Measurements from ENCODE around the gene ZBED3. TPM values are rescaled to one million over a fixed set of nuclear protein-coding genes. Genes with fewer than 3 reads are reported as not detected.
"Not testable (repeated sequence)": the region's sequence is repeated elsewhere in the genome, so short reads cannot be mapped to it uniquely, and the experiment has no call there.

ZBED3 gene
- total RNA-seq, 2 donors from 2014 or later: 3.9 to 4.3 TPM

DNA sequence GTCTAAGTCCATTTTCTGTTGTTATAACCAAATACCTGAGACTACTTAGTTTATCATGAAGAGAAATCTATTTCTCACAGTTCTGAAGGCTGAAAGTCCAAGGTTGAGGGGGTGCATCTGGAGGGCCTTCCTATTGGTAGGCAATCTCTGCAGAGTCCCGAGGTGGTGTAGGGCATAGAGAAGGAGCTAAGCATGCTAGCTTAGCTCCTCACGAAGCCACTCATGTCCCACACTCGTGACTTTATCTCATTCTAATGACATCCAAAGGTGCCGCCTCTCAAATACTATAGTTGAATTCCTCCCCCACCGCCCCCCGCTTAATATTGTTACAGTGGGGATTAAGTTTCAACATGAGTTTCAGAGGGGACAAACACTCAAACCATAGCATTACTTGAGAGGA is 36.0 kb upstream of the ZBED3 start:
- Histone ChIP-seq H3K4me1 (no peaks in the 10 kb centered on the region), H3K27me3 (no peaks in the 10 kb centered on the region), H3K36me3 (no peaks in the 10 kb centered on the region), H3K9me3 (no peaks in the 10 kb centered on the region), H3K27ac (no peak overlapping the region), H3K4me3 (no peak overlapping the region)
- no peak for TF ChIP-seq CTCF (IDR thresholded peaks at IDR 0.05)
- DNase-seq (ENCODE audit: low spot score): no peak

DNA sequence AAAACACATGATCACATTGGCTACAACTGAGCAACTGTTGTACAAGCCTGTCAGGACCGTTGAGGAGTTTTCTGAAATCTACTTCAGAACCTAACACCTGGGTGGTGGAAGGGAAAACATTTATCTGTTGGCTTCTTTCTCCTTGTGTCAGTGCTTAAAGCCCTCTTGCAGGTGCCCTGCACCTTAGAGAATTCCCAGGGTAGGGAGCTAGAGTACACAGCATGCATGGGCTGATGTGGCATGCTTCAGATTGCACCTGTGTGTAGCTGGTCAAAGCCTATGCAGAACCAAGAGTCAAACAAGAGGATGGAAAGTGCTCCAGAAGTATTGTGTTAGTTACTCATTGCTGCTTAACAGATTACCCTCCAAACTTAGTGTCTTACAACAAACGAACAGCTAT is 33.6 kb upstream of the ZBED3 start:
- no peaks in the 10 kb centered on the region for H3K9me3 ChIP-seq
- no peak for DNase-seq (ENCODE audit: low spot score)
- no peaks in the 10 kb centered on the region for H3K36me3 ChIP-seq
- H3K27me3 ChIP-seq: no peaks in the 10 kb centered on the region
- no peak for TF ChIP-seq CTCF (IDR thresholded peaks at IDR 0.05)
- H3K4me3 ChIP-seq: no peak overlapping the region
- no peak overlapping the region for H3K27ac ChIP-seq
- no peaks in the 10 kb centered on the region for H3K4me1 ChIP-seq

DNA sequence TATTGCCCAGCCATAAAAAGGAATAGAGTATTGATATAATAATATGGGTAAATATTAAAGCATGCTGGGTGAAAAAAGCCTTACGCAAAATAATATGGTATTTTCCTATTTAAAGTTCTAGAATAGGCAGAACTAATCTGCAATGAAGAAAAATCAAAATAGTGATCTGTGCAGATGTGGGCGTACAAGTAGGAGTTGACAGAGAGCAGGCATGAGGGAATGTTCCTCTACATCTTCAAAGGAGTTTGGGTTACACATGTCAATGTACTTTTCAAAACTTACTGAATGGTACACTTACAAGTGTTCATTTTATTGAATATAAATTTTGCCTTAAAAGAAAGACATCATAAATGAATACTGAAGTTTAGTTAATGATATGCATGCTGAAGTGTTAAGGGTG is 33.0 kb upstream of the ZBED3 start:
- H3K4me3 ChIP-seq: no peak overlapping the region
- no peaks in the 10 kb centered on the region for H3K36me3 ChIP-seq
- H3K27me3 ChIP-seq: no peaks in the 10 kb centered on the region
- TF ChIP-seq CTCF (IDR thresholded peaks at IDR 0.05): no peak
- H3K27ac ChIP-seq: no peak overlapping the region
- H3K9me3 ChIP-seq: no peaks in the 10 kb centered on the region
- no peak for DNase-seq (ENCODE audit: low spot score)
- H3K4me1 ChIP-seq: no peaks in the 10 kb centered on the region

DNA sequence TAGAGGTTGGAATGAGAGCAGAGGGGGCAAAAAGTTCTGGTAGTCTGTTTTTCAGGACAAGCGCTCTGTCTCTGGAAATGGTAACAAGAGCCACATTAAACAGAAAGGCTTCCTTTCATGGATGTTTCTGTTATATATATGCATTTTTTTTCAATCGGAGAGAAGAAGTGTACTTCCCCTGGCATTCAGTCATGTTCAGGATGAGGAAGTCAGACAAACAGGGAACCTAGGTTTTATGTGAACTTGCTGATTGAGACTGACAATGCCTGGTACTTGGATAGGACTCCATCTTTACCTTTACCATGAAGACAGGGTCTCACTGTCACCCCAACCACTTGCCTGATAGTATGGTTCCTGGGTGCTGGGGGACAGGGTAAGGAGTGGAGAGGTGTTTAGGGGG is 30.1 kb upstream of the ZBED3 start:
- Histone ChIP-seq H3K36me3 (no peaks in the 10 kb centered on the region), H3K4me3 (no peak overlapping the region), H3K4me1 (no peaks in the 10 kb centered on the region), H3K27ac (no peak overlapping the region), H3K9me3 (peaks cover 0 to 5% of the 10 kb centered on the region in 2 donors), H3K27me3 (no peaks in the 10 kb centered on the region)
- DNase-seq (ENCODE audit: low spot score): no peak
- no peak for TF ChIP-seq CTCF (IDR thresholded peaks at IDR 0.05)

GRCh38 chr5:77107035-77107434 is 19.9 kb upstream of the ZBED3 start:
- not testable (repeated sequence) for H3K9me3 ChIP-seq; DNase-seq (ENCODE audit: low spot score); H3K36me3 ChIP-seq; H3K4me1 ChIP-seq; H3K27ac ChIP-seq; H3K4me3 ChIP-seq; H3K27me3 ChIP-seq

- no peaks in the 10 kb centered on the region for H3K4me1 ChIP-seq
- TF ChIP-seq CTCF (IDR thresholded peaks at IDR 0.05): no peak
- H3K27ac ChIP-seq: no peak overlapping the region
- no peaks in the 10 kb centered on the region for H3K27me3 ChIP-seq
- no peak for DNase-seq (ENCODE audit: low spot score)
- no peaks in the 10 kb centered on the region for H3K36me3 ChIP-seq
- no peaks in the 10 kb centered on the region for H3K9me3 ChIP-seq
- no peak overlapping the region for H3K4me3 ChIP-seq
These were observed 17.7 kb upstream of the ZBED3 start for GRCh38 chr5:77104813-77105212.
